GDM1 (cell line): ENCODE results near the gene SIGLEC12.
"Not testable (repeated sequence)": the region's sequence is repeated elsewhere in the genome, so short reads cannot be mapped to it uniquely, and the experiment has no call there.

ENCODE experiments used
- DNase-seq: peaks from one replicate; lab custom pipeline; 2025; lab: John Stamatoyannopoulos, UW

SIGLEC12 gene

DNA sequence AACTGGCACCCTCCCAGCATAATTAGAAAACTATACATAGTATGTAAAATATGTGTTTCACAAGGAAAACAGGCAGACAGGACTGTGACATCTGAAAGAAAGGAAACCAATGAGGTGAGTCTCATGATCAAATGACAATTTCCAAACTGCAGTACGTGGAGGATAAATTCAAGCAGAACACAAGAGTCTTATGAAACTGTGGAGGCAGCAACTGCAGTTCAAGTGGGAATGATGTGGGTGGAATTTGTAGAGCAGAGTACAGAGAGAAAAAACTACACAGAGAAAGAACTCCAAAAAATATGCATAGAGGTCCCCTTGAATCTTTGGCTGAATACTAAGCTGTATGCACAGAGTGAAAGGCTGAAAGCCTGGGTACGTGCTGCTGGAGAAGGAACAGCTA, 20.2 kb upstream of the SIGLEC12 start:
- DNase-seq: no peak

DNA sequence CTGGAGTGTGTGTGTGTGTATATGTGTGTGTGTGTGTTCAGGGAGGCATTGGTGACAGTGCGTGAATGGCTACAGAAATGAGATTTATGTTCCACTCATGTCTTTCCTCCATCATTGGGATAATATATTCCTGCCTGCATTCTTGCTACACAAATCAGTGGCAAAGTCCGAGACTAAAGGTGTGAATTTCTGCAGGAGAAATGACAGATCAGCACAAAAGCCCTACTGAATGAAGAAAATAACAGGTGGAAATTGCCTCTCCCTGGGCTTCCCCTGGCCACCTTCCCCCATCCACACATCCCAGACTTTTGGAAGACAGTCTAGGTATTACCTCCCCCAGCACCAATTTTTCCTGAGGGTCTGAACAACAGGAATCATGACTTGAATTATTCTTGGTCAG, 19.8 kb upstream of the SIGLEC12 start:
- DNase-seq: no peak

DNA sequence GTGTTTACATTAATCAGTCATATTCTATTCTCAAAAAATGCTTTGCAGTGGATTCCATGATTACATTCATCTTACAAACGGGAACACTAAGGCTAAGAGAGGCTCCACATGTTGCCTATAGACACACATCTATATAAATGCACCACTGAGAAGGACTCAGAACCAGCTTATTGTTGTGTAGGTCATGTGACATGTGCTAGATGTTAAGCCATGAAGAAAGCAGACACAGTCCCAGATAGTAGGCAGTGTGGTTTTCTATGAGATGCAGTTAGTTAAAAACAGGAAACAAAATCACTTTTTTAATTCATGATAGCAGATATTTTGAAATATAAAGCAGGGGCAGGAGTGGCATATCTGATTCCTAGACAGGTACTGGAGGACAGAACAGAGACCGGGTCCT, 19.1 kb upstream of the SIGLEC12 start:
- DNase-seq: no peak

DNA sequence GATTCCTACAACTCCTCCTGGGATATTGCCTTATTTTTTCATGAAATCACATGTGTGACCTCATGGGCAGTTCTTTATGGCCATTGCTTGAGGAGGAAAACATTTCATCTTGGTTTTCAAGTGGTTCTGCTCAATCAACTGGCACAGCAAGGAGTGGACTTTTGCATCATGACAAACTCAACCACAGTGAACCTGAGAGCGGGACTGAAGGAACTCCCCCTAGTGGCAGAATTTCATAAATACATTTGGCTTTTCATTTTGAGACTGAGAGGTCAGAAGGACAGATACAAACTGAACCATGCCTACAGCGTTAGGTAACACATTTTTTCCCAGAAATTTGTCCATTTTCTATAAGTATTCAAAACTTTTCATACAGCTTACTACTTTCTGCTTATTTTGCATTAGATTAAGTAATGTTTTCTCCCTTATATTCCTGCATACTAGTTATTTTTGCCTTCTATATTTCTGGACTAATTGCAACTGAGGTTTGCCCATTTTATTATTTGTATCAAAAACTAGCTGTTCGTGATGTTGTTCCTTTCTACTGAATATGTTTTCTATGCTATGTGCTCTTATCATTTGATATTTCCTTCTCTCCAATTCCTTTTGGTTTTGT, 13.4 kb upstream of the SIGLEC12 start:
- DNase-seq: peak; percentile 51

DNA sequence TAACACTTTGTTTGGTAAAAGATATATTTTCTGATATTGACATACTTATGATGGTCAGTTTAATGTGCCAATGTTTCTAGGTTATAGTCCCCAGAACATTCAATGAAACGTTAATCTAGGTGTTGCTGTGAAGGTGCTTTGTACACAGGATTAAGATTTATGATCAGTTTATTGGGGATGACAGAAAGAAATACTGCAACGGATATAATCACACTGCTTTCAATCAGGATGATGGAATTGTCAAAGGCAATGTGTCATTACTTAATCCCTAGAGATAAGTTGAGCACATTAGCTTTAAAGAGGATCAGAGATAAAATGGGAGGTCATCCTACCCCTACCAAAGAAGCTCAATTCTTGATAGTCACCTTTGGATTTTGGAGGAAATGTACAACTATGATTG, 12.4 kb upstream of the SIGLEC12 start:
- DNase-seq: no peak

DNA sequence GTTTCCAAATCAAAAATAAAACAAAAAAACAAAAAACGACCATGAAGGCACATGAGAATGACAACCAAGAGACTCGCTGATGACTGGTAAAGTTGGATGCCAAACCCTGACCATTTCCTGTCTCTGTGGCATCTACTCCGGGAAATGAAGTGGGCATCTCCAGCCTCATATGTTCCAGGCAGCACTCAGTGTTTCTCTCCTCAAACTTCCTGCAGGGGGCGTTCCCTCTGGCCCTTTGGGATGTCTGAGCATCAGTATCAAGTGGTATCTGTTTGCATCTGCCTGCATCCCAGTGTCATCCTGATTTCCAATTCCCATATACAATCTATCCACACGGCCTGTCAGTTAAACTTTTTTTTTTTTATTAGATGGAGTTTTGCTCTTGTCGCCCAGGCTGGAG, 9.8 kb upstream of the SIGLEC12 start:
- no peak for DNase-seq

DNA sequence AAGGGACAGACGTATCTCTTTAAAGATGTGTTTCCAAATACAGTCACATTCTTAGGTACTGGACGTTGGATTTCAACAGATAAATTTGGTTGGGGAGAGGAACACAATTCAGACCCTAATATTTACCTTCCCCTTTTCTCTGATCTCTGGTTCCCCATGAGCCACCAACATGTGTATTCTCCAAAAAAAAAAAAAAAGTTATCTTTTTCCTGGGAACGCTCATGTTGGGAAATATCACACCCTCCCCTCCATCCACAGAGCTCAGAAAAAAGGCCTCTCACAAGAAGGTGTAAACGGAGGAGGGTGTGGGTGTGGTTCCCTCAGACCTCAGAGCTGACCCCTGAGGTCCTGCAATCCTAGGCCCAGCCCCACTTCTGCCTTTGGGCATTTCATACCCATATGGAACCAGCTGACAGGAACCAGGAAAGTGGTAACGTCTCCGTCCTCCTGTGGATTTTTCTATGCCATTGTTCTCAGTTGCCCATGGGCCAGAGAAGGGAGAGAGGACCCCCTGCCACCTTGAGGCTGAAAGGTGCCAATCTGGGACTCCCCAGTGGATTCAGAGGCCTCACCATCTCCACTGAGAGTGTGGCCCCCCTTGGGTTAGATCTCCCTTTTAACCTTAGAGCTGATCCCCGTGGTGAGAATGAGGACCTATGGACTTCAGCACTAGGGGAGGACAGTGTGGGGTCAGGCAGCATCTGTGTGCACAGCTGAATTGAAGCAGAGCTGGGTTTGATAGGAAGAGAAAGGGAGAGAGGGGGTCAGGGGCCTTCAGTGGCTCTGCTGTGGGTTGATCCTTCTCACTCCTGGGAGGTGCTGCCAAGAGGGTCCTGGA, 8.4 kb upstream of the SIGLEC12 start:
- no peak for DNase-seq

DNA sequence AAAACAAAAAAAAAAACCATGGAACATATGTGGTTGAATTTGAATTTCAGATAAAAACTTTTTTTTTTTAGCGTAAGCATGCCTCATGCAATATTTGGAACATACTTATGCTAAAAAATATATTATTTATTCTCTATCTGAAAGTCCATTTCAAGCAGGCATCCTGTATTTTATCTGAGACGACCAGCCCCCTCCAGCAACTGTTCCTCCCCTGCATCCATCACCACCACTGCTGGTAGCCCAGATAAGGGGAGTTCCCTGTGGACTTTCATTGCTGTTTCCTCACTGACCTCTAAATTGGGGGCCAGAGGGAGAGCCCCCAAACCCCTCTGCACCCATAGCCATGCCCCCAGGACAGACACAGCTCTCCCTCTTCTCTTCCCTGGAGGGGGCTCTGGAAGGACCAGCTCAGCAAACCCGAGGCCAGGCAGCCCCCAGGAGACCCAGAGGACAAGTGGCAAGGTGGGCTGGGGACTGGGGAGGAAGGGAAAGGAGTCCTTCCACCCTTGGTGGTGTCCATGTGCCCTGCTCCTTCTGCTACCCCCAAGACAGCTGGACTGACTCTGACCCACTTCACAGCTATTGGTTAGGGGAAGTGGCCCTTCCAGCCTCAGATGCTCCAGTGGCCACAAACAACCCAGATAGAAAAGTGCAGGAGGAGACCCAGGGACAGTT, 6.6 kb upstream of the SIGLEC12 start:
- no peak for DNase-seq

DNA sequence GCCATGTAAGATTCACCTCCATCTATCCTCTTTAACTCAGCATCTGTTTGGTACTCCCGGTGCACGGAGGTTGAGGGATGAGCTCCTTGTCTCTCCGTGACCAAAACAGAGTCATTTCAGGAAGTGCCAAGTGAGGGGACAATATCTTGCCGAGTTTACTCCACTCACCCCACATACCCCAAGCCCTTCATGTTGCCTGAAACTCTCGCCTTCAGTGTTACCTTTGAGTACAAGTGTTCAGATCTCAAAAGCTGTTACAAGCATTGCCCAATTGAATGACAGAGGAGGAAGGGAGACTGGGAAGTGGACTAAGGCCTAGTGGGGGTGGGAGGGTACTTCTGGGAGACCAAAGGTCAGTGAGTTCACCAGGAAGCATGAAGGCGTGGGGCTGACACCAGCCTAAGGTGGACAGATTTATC, 6.0 kb upstream of the SIGLEC12 start:
- DNase-seq: no peak

DNA sequence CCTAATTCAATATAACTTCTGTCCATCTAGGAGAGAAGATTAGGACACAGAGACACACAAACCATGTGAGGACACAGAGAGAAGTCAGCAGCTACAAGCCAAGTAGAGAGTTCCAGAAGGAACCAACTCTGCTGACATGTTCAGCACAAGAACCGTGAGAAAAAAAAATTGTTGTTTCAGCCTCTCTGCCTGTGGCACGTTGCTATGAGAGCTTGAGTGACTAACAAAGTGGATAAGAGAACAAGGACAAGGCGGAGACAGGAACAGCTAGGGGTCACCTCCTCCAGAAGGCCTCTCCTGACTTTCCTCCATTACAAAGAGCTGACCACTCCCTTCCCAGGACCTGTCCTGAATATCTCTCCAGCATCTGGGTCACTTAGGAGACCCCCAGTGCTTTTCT, 5.6 kb upstream of the SIGLEC12 start:
- DNase-seq: no peak

DNA sequence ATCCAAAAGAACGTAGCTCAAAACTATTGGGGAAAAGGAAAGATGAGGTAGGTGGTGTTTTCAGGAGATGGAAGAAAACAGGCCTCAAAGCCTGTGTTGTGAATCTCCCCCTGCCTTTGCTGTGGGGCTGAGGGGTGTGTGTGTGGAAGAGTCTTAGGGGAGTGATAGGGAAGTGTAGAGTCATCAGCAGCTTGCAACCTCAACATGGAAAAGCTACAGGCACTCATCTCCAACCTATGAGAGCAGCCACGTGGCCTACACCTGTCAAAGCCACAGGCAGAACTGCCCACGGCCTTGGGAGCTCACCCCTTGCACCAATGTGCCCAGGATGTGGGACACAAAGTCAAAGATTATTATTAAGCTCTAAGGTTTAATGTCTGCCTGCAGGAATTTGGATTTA, 4.3 kb upstream of the SIGLEC12 start:
- DNase-seq: no peak

DNA sequence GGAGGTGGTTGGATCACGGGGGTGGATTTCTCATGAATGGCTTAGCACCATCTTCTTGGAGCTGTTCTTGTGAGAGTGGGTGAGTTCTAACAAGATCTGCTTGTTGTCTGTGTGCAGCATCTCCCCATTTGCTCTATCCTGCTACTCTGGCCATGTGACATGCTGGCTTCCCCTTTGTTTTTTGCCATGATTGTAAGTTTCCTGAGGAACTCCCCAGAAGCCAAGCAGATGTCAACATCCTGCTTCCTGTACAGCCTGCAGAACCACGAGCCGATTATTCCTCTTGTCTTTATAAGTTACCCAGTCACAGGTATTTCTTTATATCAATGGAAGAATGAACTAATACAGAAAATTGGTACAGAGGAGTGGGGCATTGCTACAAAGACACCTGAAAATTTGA, 2.3 kb upstream of the SIGLEC12 start:
- peak; percentile 23 for DNase-seq

DNA sequence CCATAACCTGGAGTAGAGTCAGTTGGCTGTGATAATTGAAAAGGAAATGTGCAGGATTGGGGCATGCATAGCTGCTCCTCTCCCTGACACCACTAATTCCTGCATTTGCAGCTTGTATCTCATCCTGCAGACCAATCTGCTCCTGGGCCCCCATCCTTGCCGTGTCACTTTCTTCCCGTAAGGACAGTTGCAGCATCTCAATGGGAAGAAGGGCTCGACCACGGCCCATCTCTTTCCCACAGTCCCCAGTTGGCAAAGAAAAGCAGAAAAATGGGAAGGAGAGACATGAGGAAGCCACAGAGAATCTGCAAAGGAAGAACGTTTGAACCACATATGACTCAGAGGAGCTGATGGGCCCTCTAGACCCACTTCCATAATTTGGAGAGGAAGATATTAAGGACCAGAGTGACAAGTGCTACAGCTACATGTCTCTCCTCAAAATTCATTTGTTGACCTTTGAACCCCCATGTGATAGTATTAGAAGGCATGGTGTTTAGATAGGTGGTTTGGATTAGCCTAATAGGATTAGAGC, 1.8 kb upstream of the SIGLEC12 start:
- peak; percentile 62 for DNase-seq

DNA sequence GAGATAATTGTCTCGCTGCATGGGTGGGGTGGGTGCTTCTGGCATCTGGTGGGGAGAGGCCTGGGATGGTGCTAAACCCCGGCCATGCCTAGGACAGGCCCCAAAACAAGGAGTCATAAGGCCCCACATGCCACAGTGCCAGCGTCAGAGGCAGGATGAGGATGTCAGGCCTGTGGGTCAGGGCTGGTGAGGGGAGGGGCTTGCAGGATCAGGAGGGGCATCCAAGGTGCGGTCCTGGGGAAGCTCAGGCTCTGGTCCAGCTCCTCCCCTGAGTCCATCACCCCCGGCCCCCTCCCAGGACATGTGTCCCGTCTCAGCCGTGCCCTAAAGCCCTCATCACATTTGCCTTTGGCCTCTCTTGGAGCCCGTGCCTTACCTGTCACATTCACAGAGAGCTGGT, 669 bp downstream of the SIGLEC12 start:
- not testable (repeated sequence) for DNase-seq

DNA sequence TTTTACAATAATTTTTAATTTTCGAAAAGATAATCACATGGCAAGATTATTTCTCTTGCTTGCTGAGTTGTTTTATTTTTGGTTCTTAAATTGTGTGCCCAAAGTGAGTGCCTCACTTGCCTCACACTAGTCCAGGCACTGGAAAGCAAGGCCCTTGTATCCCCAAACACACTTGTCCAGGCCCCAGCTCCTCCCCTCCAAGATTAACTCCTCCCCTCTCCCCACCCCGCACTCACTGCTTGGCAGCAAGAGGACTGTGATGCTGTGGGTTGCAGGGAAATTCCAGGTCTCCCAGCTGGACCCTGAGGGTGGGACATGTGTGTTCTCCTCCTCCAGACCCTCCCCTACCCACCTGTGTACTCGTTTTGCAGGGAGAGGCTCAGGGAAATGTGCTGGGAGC, 3.9 kb downstream of the SIGLEC12 start:
- DNase-seq: no peak

DNA sequence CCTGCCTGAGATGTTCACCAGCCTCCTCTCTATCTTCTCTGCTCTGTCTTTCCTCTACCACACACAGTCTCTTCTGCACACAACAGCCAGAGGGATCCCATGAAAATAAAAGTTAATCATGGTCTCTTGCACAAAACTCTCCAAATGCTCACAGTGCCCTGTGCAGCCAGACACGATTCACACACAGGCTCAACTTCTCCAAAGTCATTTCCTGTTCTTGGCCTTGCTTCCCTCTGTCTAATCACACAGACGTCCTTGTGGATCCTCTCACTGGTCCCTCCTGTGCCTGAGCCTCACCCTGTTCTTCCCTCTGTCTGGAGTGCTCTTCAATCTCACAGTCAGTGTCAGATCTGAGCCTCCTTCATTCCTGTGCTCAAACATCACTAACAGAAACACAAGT, 7.8 kb downstream of the SIGLEC12 start:
- DNase-seq: peak; percentile 40

DNA sequence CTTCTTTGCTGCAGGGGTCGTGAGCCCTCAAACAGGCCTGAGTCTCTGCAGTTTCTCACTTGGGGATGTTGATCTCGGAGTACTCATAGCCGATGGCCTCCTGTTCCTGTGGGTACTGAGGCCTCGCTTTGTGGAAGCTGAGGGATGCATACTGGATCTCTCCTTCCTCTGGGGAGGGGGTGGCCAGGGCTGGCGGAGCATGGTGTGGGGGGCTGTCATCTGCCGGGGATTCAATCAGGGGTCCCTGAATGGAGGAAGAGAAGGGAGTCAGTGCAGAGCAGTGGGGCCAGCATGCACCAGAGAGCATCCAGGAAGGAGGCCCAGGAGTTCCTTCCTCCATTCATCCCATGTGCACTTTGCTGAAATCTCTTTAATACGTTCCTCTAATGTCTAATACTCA, 10.0 kb downstream of the SIGLEC12 start:
- DNase-seq: no peak

DNA sequence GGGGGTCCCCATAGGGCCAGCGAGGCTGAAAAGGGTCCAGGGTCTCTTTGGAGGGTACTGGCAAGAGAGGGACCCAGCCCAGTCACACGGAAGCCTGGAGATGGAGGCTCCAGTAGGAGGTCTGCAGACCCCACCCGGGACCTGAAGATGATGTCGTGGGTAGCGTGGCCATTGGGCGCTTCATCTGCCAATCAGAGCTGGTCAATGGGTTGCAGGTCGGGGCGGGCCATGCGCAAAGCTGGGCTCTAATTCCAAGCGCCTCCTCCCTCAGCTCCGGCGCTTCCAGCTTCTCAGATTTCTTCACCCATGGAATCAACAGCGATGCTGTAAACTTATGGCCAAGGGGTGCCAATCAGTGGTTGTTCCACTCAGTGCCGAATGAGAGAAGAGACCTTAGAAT, 10.9 kb downstream of the SIGLEC12 start:
- no peak for DNase-seq

DNA sequence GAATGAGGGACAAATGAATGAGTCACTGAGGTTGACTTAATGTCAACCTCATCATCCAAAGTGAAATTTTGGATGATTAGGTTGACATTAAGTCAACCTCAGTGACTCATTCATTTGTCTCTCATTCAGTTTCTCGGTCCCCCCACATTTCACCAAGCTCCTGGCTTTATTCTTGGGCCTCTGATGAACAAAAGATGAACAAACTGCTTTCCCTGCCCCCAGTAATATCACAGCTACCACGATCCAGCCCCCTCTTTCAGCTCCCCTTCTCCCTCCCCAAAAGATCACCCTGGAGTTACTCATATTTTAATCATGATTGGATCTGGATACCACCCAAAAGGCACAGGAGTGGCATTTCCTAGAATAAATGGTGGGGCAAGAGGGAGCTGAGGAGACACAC, 12.5 kb downstream of the SIGLEC12 start:
- no peak for DNase-seq

DNA sequence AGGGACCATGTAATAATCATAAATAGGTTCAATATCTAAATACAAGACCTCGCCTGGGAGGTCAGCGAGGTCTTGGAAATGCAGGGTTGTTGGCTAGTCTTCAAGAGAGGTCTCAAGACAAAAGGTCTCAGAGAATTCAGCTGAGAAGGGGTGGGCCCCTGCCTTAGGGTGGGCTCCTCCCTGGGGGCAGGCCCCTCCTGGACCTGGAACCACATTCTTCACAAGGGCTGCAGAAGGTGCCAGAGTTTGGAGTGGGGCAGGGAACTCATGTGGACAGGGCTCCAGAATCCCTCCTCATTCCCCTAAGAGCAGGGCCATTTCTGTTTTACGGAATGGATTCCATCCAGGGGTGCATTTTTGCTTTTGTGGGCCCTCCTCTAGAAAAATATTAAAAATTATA, 13.1 kb downstream of the SIGLEC12 start:
- no peak for DNase-seq

DNA sequence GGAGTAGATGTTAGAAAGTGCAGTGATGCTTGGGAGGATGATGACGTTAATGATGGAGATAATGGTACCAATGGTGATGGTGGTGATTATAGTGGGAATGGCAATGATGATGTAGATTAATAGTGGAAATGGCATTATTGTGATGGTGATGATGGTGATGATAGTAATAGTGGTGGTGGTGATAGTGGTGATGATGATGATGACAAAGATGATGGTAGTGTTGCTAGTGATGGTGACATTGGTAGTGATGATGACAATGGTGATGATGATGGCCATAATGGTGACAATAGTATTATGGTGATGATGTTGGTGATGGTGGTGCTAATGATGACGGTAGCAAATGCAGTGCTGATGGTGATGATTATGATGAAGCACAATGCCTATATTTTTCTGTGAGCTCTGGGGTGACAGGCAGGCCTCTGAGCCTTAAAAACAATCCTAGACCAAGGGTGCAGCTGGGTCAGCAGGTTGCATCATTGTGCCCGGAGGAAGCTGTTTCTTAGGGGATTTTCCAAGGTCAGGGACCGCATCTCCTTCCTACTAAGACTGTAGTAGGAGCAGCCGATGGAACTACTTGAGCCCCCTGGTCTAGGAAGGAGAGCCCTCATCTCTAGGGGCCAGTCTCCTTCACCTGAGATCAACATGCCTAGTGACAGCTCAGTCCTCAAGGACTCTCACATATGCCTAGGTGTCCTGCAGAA, 15.5 kb downstream of the SIGLEC12 start:
- no peak for DNase-seq

DNA sequence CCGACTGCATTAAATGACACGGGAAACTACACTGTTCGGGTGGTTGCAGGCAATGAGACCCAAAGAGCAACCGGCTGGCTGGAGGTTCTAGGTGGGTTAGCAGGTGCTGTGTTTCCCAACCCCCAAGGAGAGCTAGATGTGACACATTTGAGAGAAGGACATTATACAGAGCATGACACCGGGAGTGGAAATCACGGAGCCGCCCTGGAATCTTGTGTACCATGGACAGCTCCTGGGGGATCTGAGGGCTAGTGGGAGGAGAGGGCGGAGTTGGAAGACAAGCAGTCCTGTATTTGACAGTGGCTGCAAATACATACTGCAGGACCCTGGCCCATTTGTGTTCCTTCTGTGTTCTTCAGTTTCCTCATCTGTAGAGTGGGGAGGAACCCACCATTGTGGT, 21.0 kb downstream of the SIGLEC12 start:
- DNase-seq: no peak
